GM12872 (cell line): ENCODE results near the gene CYTH3.

Experiments
- TF ChIP-seq, protein P1 (sequence below): IDR thresholded peaks from 3 replicates; pipeline ENCODE4 v1.5.1; 2011; ENCODE audit warnings: low read depth, mild to moderate bottlenecking, low read length, moderate library complexity; ENCODE audit not compliant: insufficient read depth

The CYTH3 gene

DNA sequence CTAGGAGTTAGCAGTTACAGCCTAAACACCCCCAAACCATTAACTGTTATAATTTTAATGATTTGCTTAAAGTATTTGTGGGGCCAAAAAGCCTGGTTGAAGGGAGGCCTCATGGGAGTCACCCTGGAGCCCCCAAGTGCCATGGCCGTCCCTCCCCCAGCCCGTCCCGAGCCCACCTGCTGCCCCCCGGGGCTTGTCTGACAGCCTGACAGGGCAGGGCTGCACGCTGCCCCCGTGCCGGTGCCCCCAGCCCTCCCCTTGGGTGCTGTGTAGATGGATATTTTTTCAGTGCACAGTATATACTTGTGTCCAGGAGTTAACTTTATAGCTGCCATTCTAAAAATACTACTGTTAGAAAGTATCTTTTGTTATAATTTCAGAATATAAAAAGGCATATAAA, 108.4 kb downstream of the CYTH3 start:
- TF ChIP-seq, protein P1, sequence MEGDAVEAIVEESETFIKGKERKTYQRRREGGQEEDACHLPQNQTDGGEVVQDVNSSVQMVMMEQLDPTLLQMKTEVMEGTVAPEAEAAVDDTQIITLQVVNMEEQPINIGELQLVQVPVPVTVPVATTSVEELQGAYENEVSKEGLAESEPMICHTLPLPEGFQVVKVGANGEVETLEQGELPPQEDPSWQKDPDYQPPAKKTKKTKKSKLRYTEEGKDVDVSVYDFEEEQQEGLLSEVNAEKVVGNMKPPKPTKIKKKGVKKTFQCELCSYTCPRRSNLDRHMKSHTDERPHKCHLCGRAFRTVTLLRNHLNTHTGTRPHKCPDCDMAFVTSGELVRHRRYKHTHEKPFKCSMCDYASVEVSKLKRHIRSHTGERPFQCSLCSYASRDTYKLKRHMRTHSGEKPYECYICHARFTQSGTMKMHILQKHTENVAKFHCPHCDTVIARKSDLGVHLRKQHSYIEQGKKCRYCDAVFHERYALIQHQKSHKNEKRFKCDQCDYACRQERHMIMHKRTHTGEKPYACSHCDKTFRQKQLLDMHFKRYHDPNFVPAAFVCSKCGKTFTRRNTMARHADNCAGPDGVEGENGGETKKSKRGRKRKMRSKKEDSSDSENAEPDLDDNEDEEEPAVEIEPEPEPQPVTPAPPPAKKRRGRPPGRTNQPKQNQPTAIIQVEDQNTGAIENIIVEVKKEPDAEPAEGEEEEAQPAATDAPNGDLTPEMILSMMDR, result no peak

DNA sequence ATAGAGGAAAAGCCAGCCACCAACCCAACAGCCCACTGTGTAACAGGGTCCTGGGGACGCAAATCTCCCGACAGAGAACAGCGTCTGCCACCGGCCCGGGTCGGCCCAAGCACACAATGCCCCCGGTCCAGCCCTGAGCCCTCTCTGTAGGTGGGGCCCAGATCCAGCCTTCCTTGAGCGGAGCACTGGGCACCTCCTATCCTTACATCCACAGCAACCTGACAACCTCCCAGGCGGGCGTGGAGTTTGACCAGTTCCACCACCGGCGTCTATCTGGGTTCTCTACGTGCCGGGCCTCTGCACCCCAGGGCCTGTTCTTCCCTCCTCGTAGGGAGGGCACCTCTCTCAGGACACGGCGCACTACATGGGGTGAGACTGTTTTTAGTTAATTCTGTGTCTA, 109.0 kb downstream of the CYTH3 start:
- TF ChIP-seq, protein P1, result no peak

DNA sequence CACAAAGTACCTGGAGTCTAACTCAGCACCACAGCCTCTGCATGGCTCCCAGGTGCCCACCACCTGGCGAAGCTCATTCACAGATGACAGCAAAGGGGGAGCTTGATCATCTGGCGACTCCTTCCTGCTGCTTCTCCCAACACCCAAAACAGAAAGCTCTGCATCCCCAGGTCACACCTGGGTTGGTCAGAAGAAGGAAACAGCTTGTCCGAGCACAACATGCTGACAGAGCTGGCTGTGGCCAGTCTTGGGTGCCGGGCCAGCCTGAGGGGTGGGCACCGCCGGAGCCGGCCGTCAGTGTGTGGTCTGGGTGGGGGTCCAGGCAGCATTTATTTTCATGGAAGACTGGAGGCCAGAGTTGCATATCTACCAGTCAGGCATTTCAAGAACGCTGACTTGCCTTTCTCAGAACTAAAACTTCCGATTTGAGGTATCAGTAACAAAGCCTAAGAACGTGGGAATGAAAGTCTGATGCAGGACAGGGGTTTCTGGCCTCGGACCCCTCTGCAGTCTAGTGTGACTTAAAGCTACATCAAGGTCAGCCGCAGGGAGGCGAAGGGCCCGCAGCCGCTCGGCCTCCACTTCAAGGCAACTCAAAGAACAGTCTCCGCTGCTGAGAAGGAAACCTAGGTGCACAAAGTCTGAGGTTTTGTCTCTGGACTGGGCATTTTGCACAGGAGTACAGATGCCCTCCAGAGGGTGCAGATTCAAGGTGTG, 109.6 kb downstream of the CYTH3 start:
- TF ChIP-seq, protein P1, result no peak

DNA sequence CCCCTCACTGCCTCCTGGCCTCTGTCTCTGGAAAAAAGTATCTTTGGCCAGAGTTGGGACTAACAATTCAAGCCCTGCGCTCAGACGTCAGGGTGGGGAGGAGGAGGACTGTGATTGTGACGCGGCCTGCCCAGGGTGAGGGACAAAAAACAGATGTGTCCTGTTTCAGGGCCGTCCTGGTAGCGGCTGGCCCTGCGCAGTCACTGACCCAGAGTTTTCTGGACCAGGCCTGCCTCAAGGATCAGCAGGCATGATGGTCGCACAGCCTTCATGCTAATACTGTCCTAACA, 110.1 kb downstream of the CYTH3 start:
- TF ChIP-seq, protein P1, result no peak

DNA sequence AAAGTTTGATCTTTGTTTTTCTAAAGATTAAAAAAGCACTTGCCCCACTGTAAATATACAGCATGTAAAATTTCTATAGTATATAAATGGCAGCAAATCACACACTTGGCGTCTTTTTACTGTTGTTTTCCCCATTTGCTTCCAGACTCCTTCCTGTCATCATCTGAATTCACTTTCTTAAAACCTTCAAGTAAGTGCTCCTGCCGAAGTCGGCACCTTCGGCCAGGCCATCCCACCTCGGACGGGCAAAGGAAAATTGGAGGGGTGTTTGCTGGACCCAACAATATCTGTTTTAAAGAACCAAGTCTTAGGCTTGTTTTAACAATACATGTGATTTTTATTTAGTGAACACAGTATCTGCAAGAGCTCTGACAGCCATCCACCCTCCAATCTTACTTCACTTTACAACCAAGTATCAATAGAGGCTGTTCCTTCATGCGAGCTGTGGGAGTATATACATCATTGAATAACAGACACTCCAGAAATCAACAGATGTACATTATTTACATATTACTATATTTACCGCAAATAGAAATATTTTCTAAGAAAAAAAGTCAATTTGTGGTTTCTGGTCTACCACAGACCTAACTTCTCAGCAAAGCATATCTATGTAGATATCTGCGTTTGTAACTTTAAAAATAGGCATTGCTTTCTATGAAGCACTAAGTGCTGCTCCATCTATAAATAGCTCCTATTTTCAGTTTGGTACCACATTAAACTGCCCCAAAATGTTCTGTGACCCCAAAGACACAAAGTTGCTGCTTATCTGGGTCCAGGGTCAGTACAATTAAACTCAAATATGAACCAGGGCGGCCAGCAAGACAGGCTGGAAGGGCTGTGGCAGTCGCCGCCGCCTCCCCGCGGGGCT, 110.7 kb downstream of the CYTH3 start:
- TF ChIP-seq, protein P1, result no peak

DNA sequence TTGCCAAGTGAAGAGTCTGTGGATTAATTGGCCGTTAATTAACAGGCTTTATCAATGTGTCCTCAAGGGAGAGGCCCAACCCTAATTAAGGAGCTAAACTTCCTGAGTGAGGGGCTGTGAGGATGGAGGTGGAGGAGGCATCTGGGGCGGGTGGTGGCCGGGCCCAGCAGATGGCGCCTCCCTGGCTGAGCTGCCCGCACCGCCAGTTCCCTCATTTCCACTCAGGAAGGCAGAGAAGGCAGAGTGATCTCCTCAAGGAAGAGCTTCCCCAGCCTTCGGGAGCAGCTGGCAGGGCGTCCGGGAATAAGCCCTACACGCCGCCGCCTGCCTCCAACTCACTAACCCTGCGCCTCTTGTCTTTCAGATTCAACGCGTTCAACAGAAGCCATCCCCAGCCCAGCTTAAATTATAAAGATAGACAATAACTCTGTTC, 112.2 kb downstream of the CYTH3 start:
- TF ChIP-seq, protein P1, result 0 out of 3 replicates have a peak, but pooled peaks have one; percentile 2

DNA sequence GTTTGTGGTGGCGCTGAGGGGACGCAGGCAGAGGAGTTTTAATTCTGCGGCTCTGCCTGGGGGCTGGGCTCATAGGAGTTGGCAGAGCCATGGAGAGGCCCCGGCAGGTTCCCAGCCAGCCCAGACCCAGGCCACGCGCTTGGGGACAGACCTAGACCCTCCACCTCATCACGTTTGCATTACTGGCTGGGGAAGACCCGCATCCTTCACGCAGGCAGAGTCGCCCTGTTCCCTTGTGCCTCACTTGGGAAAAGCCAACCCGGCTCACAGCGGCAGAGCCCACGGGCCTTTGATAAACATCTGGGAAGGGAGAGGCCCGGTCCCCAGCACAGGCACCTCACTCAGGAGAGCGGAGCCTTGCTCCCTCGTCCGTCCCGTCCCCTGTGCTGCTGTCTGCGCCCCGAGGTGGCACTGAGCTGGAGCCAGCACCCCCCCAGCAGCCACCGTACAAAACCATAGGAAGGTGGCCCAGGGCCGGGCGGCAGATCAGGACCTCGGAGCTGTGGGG, 112.8 kb downstream of the CYTH3 start:
- TF ChIP-seq, protein P1, result no peak
